Measurements from ENCODE around the gene MPHOSPH10. TPM values are rescaled to one million over a fixed set of nuclear protein-coding genes. Genes with fewer than 3 reads are reported as not detected.
A peak's percentile ranks its signal among the peaks of the same experiment; 100 is the strongest.

The MPHOSPH10 gene
- total and polyA plus RNA-seq, 2 of the 13 experiments (the other 11 are each of a cell fraction or from before 2014, with no cell fraction given) = 37.8 to 137 TPM

DNA sequence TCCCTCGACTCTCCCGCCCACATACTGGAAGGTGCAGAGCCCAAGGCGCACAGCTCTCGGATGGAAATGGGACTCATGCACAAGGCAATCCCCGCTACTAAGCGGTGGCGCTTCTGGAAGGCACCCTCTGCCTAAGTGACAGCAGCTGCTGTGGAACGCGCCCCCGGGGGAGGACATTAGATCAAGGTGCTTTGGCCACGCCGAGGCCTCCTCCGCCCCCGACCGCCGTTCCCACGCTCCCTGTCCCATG is 607 bp upstream of the MPHOSPH10 start (continued):
- TF ChIP-seq ZKSCAN1 (IDR thresholded peaks at IDR 0.05; ENCODE audit: low read length) (0 out of 2 replicates have a peak, but pooled peaks have one; percentile 47), ZBTB46 (CRISPR knock-in tag; IDR thresholded peaks at IDR 0.05; ENCODE audit: borderline replicate concordance) (no peak), ZNF766 (CRISPR knock-in tag; IDR thresholded peaks at IDR 0.05; ENCODE audit: borderline replicate concordance) (no peak; the same call in 1 of the 2 replicates), SYNCRIP (IDR thresholded peaks at IDR 0.05; ENCODE audit: insufficient read depth, low read depth, low read length) (no peak), ZNF562 (CRISPR knock-in tag; IDR thresholded peaks at IDR 0.05; ENCODE audit: borderline replicate concordance) (no peak), CREB3 (CRISPR knock-in tag; IDR thresholded peaks at IDR 0.05) (no peak), ISX (CRISPR knock-in tag; conservative IDR thresholded peaks at IDR 0.05) (0 out of 2 replicates have a peak, but pooled peaks have one; percentile 50), SRSF4 (IDR thresholded peaks at IDR 0.05; ENCODE audit: low read depth, low read length, poor library complexity, severe bottlenecking) (no peak), ZNF33A (CRISPR knock-in tag; IDR thresholded peaks at IDR 0.05; ENCODE audit: borderline replicate concordance) (no peak), KLF16 (CRISPR knock-in tag; IDR thresholded peaks at IDR 0.05) (peak in 1 of 2 experiments; percentile 93; a peak in 2 of 4 replicates), RFXAP (CRISPR knock-in tag; IDR thresholded peaks at IDR 0.05; ENCODE audit: borderline replicate concordance) (no peak), ZNF747 (CRISPR knock-in tag; IDR thresholded peaks at IDR 0.05; ENCODE audit: borderline replicate concordance) (no peak), JUND (CRISPR knock-in tag; IDR thresholded peaks at IDR 0.05) (peak; percentile 65; the same call in 1 of the 2 replicates), CEBPB (IDR thresholded peaks at IDR 0.05; ENCODE audit: borderline replicate concordance, low read depth, low read length) (no peak), HNF4A (CRISPR knock-in tag; IDR thresholded peaks at IDR 0.05) (0 out of 2 replicates have a peak, but pooled peaks have one; percentile 25), HES4 (CRISPR knock-in tag; IDR thresholded peaks at IDR 0.05; ENCODE audit: borderline replicate concordance) (no peak; the same call in 1 of the 2 replicates), KAT2B (IDR thresholded peaks at IDR 0.05; ENCODE audit: borderline replicate concordance, low read depth, low read length) (no peak), ZNF670 (CRISPR knock-in tag; IDR thresholded peaks at IDR 0.05; ENCODE audit: borderline replicate concordance) (no peak), NFRKB (IDR thresholded peaks at IDR 0.05) (peak; percentile 91; the same call in 1 of the 2 replicates), ZNF142 (CRISPR knock-in tag; IDR thresholded peaks at IDR 0.05) (no peak), ZNF124 (CRISPR knock-in tag; IDR thresholded peaks at IDR 0.05) (no peak)
- TF ChIP-seq, protein P1, sequence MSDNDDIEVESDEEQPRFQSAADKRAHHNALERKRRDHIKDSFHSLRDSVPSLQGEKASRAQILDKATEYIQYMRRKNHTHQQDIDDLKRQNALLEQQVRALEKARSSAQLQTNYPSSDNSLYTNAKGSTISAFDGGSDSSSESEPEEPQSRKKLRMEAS (IDR thresholded peaks at IDR 0.05) = peak; percentile 58; the same call in 1 of the 2 replicates
